GM21360 (cell line): ENCODE measurements around the gene MLLT6.

Experiments used
- ATAC-seq: cut with Tn5 transposase; IDR thresholded peaks from one replicate; pipeline ENCODE4 v1.9.1; 2021; ENCODE audit warnings: mild to moderate bottlenecking, moderate library complexity; ENCODE audit not compliant: unreplicated experiment

MLLT6 gene

GRCh38 chr17:38704606-38705522 is at the start of gene MLLT6:
Gene MLLT6 (plus strand): TSS chr17:38705273. CDS start chr17:38705633, 360 bp downstream.
- ATAC-seq = no peak

- no peak for ATAC-seq
These were observed 47.9 kb upstream of the MLLT6 start for GRCh38 chr17:38656959-38657823.

GRCh38 chr17:38657824-38658740 is 47.0 kb upstream of the MLLT6 start:
- ATAC-seq = no peak

GRCh38 chr17:38658741-38659345 is 46.2 kb upstream of the MLLT6 start:
- ATAC-seq = no peak

GRCh38 chr17:38659415-38659814 is 45.7 kb upstream of the MLLT6 start:
- no peak for ATAC-seq

- ATAC-seq = no peak
These were observed 44.7 kb upstream of the MLLT6 start for GRCh38 chr17:38660097-38661025.

GRCh38 chr17:38663125-38663751 is 41.8 kb upstream of the MLLT6 start:
- no peak for ATAC-seq

- ATAC-seq = no peak
These were observed 41.0 kb upstream of the MLLT6 start for GRCh38 chr17:38663964-38664644.

GRCh38 chr17:38667099-38667786 is 37.8 kb upstream of the MLLT6 start:
- no peak for ATAC-seq

- no peak for ATAC-seq
These were observed 37.3 kb upstream of the MLLT6 start for GRCh38 chr17:38667787-38668122.

- ATAC-seq = no peak
These were observed 35.6 kb upstream of the MLLT6 start for GRCh38 chr17:38669520-38669919.

GRCh38 chr17:38671939-38672720 is 32.9 kb upstream of the MLLT6 start:
- ATAC-seq = no peak

- ATAC-seq = no peak
These were observed 32.0 kb upstream of the MLLT6 start for GRCh38 chr17:38672788-38673706.

- peak; percentile 5 for ATAC-seq
These were observed 31.4 kb upstream of the MLLT6 start for GRCh38 chr17:38673707-38674013.

GRCh38 chr17:38674014-38674748 is 30.9 kb upstream of the MLLT6 start:
- peak; percentile 16 for ATAC-seq
